Colonic mucosa (tissue), 4 donors: ENCODE results near the gene FRMD3. TPM values are rescaled to one million over a fixed set of nuclear protein-coding genes. Genes with fewer than 3 reads are reported as not detected.

Experiments
- DNase-seq: peaks from one replicate; pipeline ENCODE4 v3.0.0-alpha.2; 2020
- H3K27ac ChIP-seq: fragments of 200-600 bp; one replicate; pipeline ENCODE4 v1.8.0; 2021
- H3K27me3 ChIP-seq: fragments of 200-600 bp; one replicate; pipeline ENCODE4 v1.8.0; 2021
- H3K36me3 ChIP-seq: fragments of 200-600 bp; one replicate; pipeline ENCODE4 v1.8.0; 2021
- H3K4me1 ChIP-seq: fragments of 200-600 bp; one replicate; pipeline ENCODE4 v1.8.0; 2021; ENCODE audit warnings: mild to moderate bottlenecking
- H3K4me3 ChIP-seq: fragments of 200-600 bp; one replicate; pipeline ENCODE4 v1.8.0; 2021
- H3K9ac ChIP-seq, 2 donors: one replicate each; pipeline ENCODE4 v1.7.0; 2013; ENCODE audit warnings: control low read depth in 2 of 2, low read depth in 2 of 2, low read length in 2 of 2
- H3K9me3 ChIP-seq: fragments of 200-600 bp; one replicate; pipeline ENCODE4 v1.8.0; 2021
- CTCF ChIP-seq: fragments of 200-600 bp; IDR thresholded peaks from one replicate; pipeline ENCODE4 v1.8.0; 2022; ENCODE audit warnings: antibody characterized with exemption, mild to moderate bottlenecking
- intact Hi-C: fragments of 100-400 bp; cut with DNase I; formaldehyde crosslinking; loops from one replicate; pipeline ENCODE4 v1.14.1; 2022
- total RNA-seq, 2 donors: library from RNA; stranded (reverse); fragmentation: NEBNext Ultra II Directional in 1 of 2; extraction: Animal tissue kit (Norgen Biotek cat#: 25700) in 1 of 2; gene quantifications; one replicate each; pipeline ENCODE4 v1.2.1, GENCODE V29; 2021
- donor health status: healthy.
- donor health status: DM: no; HTN: no; CAD: no.
- donor health status: DM: no; HTN: no; CAD: no.

Gene FRMD3
- total RNA-seq, 2 donors from 2014 or later = 14.7 to 21.3 TPM

- DNase-seq = peak; percentile 20
- Histone ChIP-seq H3K9me3 (no peaks in the 10 kb centered on the region), H3K36me3 (no peaks in the 10 kb centered on the region), H3K27ac (peak overlapping the region; percentile 60), H3K4me1 (no peaks in the 10 kb centered on the region), H3K4me3 (peak overlapping the region; percentile 61), H3K9ac (peak overlapping the region; percentile 19 to 27), H3K27me3 (peaks cover 14% of the 10 kb centered on the region)
- intact Hi-C loops = no loop called here
- no peak for TF ChIP-seq CTCF
These were observed 650 bp downstream of the FRMD3 start for GRCh38 chr9:83537331-83538171.

- no peak for TF ChIP-seq CTCF
- no peak for DNase-seq
- no peaks in the 10 kb centered on the region for H3K9me3 ChIP-seq
These were observed 1.9 kb downstream of the FRMD3 start for GRCh38 chr9:83536332-83536731.

GRCh38 chr9:83535736-83536135 lies 2.5 kb downstream of the FRMD3 start:
- H3K9ac ChIP-seq = no peak overlapping the region
- intact Hi-C loops = no loop called here
- DNase-seq = no peak
- no peak overlapping the region for H3K4me3 ChIP-seq
- no peaks in the 10 kb centered on the region for H3K36me3 ChIP-seq
- no peak overlapping the region for H3K27ac ChIP-seq
- no peaks in the 10 kb centered on the region for H3K4me1 ChIP-seq
- peaks cover 14% of the 10 kb centered on the region for H3K27me3 ChIP-seq
- no peak for TF ChIP-seq CTCF
- H3K9me3 ChIP-seq = no peaks in the 10 kb centered on the region

More at GRCh38 chr9:83536332-83536731, 1.9 kb downstream of the FRMD3 start:
- Histone ChIP-seq H3K36me3 (no peaks in the 10 kb centered on the region), H3K27ac (no peak overlapping the region), H3K9ac (no peak overlapping the region), H3K4me1 (no peaks in the 10 kb centered on the region), H3K4me3 (no peak overlapping the region), H3K27me3 (peaks cover 14% of the 10 kb centered on the region)
- intact Hi-C loops = no loop called here

- no peak for TF ChIP-seq CTCF
- H3K4me3 ChIP-seq = no peak overlapping the region
- intact Hi-C loops = no loop called here
- DNase-seq = no peak
- H3K4me1 ChIP-seq = no peaks in the 10 kb centered on the region
- H3K36me3 ChIP-seq = no peaks in the 10 kb centered on the region
- no peak overlapping the region for H3K9ac ChIP-seq
- no peak overlapping the region for H3K27ac ChIP-seq
- H3K27me3 ChIP-seq = peaks cover 14% of the 10 kb centered on the region
- no peaks in the 10 kb centered on the region for H3K9me3 ChIP-seq
These were observed 4.9 kb downstream of the FRMD3 start for GRCh38 chr9:83533296-83533695.

GRCh38 chr9:83526901-83527300 lies 11.3 kb downstream of the FRMD3 start:
- no peak overlapping the region for H3K9ac ChIP-seq
- TF ChIP-seq CTCF = no peak
- H3K27ac ChIP-seq = no peak overlapping the region
- H3K4me1 ChIP-seq = no peaks in the 10 kb centered on the region
- intact Hi-C loops = no loop called here
- no peak overlapping the region for H3K4me3 ChIP-seq
- H3K9me3 ChIP-seq = no peaks in the 10 kb centered on the region
- DNase-seq = no peak
- H3K27me3 ChIP-seq = no peaks in the 10 kb centered on the region
- no peaks in the 10 kb centered on the region for H3K36me3 ChIP-seq
